Right ventricle myocardium inferior (tissue), 1 donor: ENCODE results near the gene RECQL5. TPM values are rescaled to one million over a fixed set of nuclear protein-coding genes. Genes with fewer than 3 reads are reported as not detected.

Experiments used
- ATAC-seq: fragments of 200-7000 bp; cut with Tn5 transposase; one replicate; pipeline ENCODE4 v1.9.1; 2020; ENCODE audit warnings: mild to moderate bottlenecking, moderate library complexity
- DNase-seq: peaks from one replicate; pipeline ENCODE4 v3.0.0; 2021; ENCODE audit errors: missing footprints
- intact Hi-C: fragments of 100-400 bp; cut with DNase I; formaldehyde crosslinking; loops from one replicate; pipeline ENCODE4 v1.11.0; 2022
- total RNA-seq: library from RNA; stranded (reverse); fragmentation: NEBNext Ultra II Directional; extraction: Animal tissue kit (Norgen Biotek cat#: 25700); gene quantifications from one replicate; pipeline ENCODE4 v1.2.1, GENCODE V29; 2021
- donor health status: DM: no; HTN: yes; CAD: no; lungs with severe emphysema.

The RECQL5 gene
- total RNA-seq, 1 donor from 2014 or later: 15.9 TPM

DNA sequence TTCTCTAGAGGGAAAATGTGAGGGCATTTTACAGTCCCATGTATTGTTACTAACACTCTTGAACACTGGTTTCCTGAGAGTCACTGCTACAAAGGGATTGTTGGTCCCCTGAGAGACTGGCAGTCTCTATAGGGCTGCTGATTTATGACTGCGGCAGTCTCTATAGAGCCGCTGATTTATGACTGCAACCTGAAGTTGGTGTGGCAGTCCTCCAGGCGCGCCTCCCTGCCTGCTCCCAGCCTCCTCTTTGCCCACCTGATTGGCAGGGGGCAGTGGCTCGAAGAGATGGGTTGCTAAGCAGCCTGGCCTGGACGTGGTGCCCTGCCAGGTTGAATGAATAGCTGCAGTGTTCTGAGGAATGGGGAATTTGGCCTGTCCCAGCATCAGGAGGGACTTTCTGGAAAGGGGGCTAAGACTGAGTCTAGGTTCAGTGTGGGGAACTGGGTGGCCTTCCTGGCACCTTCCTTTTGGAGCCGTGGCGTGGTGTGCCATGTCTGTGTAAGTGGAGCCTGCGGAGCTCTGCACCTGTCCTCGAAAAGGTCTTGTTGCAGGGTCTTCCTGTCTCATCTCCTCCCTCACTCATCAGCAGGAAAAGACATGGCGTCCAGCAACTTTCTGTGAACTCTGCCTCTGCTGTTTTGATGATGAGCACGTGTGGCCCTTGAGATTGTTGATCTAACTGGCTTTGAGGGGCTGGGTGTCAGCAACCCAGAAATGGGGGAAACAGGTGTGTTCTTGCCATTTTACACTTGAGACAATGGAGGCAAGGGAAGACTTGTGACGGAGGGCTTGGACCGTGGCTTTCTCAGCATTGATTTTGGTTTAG is 25.1 kb upstream of the RECQL5 start:
- no peak for DNase-seq
- no peak for ATAC-seq
- intact Hi-C loops: no loop called here

DNA sequence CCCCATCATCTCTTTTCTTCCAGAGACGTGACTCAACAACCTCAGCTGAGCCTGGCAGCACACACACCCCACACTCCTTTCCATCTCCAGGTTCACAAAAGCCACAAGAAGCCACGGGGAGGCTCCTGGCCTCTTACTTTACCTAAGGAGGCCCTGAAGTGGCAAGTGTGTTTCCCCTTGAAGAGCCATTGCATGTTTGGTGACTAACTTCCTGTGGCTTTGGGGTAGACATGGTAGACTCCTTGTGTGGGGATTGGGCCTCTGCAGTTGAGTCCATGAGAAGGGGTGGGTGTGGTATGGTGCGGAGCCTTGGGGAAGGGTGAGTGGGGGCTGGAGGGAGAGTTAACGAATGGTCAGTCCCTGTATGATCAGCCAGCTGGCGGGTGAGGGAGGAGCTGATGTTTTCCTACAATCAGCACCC is 24.4 kb upstream of the RECQL5 start:
- ATAC-seq (no peak), DNase-seq (no peak)
- intact Hi-C loops: no loop called here

DNA sequence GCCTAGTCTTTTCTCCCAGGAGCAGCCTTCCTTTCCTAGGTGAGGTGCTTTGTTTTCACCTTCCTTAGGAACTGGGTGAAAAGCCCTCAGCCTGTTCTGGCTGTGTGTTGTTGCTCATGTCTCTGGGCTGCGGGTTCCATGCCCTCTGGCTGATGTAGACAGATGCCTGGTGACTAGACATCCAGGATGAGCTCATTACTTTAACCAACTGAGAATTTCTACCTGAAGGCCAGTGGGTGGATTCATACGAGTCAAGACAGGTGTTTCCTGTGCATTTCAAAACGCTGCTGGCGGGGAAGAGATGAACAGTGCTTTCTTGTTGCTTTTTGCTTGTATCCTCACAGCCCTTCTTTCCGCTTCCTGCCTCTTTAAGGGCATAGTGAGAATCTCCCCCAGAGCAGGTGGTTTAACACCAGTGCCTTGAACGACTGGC is 22.5 kb upstream of the RECQL5 start:
- ATAC-seq (no peak), DNase-seq (no peak)
- intact Hi-C loops: no loop called here

DNA sequence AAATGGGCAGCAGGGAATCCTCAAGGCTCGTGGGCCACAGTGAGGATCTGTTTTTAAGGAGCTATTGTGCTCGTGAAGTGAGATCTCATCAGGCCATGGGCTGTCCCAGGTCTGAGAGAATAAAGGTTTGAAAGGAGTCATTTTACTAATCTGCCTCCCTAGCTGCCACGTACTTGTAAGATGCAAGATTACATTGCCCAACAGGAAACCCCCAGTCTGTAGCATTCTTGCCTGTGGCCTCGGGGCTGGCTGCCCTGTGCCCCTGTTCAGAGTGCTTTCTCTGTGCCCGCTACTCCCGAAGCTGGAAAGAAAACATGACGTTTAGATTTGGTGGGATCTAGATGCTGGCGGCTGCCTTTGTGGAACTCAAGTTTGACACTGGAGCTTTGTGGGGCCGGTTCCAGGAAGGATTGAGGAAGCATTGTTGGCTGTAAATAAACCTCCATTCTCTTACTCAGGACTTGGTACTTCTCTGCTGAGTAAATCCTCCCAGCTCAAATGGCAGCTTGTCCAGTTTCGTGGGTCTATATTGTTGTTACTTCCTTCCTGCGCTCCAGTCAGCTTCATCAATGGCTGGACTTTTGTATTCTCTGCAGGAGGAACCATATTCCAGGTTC is 21.4 kb upstream of the RECQL5 start:
- DNase-seq (no peak), ATAC-seq (no peak)
- intact Hi-C loops: no loop called here

DNA sequence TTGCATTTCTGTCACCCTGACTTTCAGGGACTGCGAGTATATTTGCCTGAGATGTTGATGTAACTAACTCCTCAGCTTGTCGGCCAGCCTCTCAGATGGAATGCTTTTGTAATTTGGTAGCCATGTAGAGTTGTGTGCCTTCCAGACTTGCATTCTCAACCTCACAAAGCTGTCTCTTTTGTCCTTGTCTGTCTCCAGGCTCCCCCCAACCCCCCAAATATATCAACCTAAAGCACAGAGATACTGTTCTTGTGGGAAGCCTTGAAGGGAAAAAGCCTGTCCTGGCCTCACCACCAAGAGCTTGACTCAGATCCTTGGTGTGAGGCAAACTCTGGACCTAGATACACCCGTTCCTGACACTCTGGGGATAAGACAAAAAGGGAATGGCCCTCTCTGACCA is 18.5 kb upstream of the RECQL5 start:
- intact Hi-C loops: no loop called here
- ATAC-seq (no peak), DNase-seq (no peak)

DNA sequence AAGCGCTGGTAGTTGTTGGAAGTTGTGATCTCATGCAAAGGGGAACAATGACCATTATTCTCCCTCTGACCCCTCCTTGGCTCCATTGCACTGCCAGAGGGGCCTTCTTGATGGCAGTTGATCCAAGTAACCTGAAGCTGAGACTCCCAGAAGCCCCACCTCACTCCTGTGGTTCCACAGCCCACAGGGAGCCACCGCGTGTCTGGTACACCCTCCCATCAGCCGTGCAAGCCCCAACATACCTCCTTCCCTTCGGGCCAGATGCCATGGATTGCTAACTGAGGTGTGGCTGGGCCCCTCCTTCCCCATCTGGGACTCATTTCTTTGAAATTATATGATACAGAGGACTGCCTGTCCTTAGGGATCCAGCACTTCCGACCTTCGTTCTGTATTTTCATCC is 18.0 kb upstream of the RECQL5 start:
- no peak for ATAC-seq
- intact Hi-C loops: no loop called here
- DNase-seq: no peak

DNA sequence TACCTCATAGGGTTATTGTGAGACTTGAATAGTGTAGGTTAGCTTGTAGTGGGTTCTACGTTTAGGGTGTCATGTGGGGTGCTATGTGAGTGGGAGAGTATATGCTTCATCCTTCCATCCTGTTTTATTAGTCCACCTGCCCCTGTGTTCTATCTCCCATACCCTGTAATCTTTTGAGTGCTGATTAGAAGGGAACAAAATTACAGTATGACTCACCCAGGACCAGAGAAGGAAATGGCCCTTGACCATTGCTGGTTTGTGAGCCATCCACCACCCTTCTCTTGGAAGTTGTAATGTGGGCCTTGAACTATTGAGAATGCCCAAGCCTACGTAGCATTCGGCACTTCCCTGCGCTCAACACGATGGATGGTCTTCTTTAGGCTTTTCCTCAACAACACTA is 17.3 kb upstream of the RECQL5 start:
- ATAC-seq (no peak), DNase-seq (no peak)
- intact Hi-C loops: no loop called here

DNA sequence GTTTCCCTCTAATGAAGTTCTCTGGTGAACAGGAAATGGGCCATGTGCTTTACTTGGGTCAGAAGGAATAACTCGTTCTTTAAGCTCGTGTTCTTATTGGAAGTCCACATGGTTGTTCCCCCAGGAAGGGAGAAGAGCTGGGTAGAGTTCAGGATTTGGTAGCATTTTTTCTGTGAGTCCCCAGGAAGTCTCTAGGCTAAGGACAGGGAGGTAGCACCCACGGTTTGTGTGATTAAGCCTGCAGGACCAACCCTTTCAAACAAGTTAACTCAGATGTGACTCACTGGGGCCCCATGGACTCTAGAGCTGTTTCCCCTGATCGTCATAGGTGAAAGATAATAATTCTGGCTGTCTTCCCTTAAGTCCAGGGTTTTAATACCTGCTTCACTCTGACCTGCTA is 16.6 kb upstream of the RECQL5 start:
- ATAC-seq: no peak
- DNase-seq: no peak
- intact Hi-C loops: no loop called here

DNA sequence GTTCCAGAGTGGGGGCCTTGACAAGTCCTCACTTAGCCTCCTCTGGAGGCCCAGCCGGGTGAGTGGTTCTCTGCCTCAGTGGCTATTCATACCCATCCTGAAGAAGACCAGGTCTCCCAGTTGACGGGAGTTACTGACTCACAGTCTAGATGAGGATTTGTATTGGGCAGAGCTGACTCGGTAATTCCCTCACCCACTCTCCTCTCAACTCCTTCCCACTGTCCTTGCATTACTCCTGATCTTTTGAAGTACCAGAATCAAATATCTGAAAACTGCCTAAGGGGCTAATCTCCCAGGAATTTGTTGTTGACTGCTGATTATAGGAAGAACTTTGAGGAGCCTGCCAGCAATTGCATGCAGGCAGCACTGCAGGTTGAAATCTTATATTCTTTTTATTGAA is 14.3 kb upstream of the RECQL5 start:
- DNase-seq (no peak), ATAC-seq (no peak)
- intact Hi-C loops: no loop called here

DNA sequence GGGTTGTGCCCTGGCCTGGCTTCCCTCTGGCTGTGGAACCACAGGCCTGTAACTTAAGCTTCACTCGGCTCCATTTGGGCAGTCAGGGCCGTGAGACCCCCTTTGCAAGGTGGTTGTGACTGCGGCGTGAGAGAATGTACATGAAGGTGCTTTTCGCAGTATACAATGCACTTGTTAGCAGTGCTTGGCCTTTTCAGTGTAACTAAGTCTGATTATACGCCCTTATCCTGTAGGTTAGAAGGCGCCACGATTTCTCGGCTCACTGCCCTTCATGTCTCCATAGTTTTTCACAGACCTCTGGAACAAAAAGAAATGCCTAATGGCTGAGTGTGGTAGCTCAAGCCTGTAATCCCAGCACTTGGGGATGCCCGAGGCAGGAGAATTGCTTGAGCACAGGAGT is 13.5 kb upstream of the RECQL5 start:
- ATAC-seq: no peak
- no peak for DNase-seq
- intact Hi-C loops: no loop called here

DNA sequence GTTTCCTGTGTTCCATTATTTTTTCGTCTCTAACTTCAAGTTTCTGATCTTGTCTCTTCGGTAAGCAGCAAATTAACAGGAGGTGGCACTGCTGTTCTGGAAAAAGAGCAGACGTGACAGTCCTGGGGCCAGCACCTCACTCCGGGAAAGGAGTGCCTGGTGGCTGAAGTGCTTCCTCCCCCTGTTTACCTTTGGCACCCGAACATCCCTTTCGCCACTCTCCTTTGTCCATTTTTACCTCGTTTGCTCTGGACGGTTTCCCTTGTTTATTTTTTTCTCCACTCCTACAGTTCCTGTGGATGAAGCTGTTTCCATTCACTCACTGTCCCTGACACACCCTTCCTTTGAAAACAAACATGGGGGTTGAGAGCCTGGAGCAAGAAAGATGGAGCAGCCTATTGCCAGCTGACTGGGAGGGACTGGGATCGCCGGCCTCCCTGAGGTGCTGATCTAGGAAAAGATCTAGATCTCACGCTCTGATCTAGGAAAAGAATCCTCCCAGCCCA is 12.8 kb upstream of the RECQL5 start:
- intact Hi-C loops: loop anchor here (2.0 kb wide), 1 partner anchor 69 kb away; no protein-coding TSS in a partner anchor
- DNase-seq (no peak), ATAC-seq (peak; percentile 62)

DNA sequence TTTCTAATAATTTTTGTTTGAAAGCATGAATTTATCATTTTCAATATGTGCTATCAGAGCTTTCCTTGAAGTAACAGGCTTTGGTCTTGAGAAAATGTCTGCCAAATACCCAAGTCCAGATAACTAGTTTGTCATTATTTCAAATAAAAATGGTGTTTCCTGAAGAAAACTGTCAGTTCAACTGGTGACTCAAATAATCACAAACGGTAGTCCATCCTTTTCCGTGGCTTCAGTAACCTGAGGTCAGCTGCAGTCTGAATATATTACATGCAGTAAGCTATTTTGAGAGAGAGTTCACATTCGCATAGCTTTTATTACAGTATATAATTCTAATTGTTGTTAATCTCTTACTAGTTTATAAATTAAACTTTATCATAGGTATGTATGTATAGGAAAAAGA is 9.5 kb upstream of the RECQL5 start:
- ATAC-seq: no peak
- intact Hi-C loops: no loop called here
- DNase-seq: no peak

DNA sequence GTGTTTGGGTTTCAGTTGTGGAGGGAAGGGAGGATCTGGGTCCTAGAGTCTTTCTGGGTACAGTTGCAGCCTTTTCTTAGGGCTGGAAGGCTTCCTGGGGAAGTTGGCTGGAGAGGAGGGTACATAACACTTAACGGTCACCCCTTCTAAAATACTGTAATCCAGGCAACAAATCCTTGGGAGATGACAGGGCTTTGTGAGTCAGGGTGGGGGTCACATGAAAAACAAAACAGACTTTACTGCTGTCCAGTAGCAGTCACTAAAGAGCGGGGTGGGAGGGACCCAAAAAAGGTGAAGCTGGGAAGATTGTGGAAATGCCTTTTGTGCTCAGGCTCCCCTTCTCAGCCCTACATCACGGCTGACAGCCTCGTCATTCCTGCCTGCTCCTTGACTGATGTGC is 6.5 kb upstream of the RECQL5 start:
- intact Hi-C loops: no loop called here
- ATAC-seq (no peak), DNase-seq (no peak)

DNA sequence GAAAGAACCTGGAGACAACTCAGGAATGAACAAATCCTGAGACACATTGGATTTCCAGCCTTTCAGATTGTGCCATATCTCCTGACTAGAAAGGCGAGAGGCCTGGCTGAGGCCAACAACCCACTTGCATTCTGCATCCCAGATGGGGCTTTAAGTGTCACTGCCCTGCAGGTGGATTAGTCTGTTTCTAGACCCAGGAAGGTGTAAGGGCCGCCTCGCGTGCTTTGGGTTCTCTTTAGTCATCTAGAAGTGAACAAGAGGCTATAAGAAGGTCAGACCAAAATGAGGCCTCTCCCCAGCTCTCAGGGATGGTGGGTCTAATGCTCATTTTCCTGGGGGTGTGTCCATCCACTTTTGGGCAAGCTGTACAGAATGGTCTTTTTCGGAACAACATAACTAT is 5.1 kb upstream of the RECQL5 start:
- DNase-seq (no peak), ATAC-seq (no peak)
- intact Hi-C loops: no loop called here

DNA sequence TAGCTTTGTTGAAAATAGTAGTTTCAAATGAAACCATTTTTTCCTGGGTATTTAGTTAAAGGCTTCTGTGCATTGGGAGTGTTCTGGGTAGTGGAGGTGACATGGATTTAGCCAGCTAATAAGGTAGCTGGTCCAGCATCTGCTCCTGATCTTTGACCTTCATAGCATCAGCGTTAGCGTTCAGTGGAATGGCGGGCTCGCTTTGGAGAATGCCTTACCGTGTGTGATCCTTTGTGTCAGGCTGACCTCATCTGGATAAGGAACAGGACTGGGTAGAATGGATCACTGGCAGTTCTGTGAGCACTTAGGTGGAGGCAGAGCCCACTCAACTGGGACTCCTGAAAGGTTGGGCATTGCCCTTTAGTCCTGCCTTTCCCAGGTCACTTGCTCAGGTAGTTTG is 3.9 kb upstream of the RECQL5 start:
- ATAC-seq (no peak), DNase-seq (no peak)
- intact Hi-C loops: no loop called here

DNA sequence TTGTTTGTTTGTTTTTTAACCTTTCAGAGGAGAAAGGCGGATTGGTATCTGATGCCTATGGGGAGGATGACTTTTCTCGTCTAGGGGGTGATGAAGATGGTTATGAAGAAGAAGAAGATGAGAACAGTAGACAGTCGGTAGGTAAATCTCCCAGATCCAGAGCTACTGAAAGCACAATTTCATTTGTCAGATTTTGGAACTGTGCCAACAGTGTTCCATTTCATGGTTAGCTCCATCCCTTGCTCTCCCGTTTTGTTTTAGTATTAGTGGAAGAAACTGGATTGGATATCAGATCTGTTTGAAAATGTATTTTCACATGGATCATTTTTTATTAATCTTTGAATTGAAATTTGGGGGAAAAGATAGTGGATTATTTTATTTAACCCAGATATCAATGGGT is 1.5 kb upstream of the RECQL5 start:
- no peak for DNase-seq
- ATAC-seq: no peak
- intact Hi-C loops: no loop called here

DNA sequence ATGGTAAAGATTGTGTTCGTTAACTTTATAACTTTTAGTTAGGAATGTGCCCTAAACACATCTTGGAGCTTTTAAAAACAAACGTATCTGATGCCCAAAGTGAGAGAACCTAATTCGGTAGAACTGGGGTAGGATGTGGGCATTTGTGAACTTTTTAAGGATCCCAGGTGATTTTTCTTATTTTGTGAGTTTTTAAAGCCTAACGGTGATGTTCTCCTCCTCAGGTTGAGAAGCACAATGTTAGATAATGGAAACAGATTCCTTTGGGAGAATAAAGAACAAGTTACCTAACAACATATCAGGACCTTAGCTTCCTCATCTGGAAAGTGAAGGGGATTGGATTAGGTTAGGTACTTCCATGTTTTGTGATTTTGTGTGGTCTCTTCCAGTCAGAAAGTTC is 871 bp upstream of the RECQL5 start:
- ATAC-seq (no peak), DNase-seq (no peak)
- intact Hi-C loops: no loop called here

DNA sequence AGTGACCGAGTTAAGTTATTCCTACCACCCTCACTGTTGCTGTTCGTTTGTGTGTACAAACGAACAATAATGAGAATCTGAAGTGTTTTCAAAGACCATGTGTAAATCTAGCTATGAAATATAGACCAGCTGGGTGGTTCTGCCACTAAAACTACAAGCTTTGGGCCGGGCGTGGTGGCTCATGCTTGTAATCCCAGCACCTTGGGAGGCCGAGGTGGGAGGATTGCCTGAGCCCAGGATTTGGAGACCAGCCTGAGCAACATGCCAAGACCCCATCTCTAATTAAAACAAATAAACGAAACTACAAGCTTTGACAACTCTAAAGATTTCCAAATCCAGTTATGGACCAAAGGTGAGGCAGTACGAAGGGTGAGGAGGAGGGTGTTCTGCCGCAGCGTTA is 973 bp downstream of the RECQL5 start:
- ATAC-seq (no peak), DNase-seq (no peak)
- intact Hi-C loops: no loop called here

DNA sequence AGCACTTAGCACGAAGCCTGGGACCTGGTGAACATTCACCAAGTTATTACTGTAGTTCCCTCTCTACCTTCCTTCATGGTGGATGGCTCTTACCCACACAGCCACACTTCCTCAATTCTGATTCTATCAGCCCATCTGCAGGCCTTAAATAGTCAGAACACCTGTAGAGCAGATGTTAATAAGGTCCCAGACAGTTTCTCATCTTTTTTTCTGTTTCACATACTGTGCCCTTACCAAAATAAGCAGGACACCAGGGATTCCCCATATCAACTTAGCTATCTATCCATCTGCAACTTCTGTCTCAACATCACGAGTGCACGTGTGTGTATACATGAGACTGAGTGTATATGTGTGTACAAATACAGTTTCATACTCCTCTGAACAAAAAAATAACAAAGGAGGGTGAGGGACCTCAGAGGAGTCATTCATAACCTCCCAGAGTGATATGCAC is 2.8 kb downstream of the RECQL5 start:
- DNase-seq: no peak
- no peak for ATAC-seq
- intact Hi-C loops: no loop called here

DNA sequence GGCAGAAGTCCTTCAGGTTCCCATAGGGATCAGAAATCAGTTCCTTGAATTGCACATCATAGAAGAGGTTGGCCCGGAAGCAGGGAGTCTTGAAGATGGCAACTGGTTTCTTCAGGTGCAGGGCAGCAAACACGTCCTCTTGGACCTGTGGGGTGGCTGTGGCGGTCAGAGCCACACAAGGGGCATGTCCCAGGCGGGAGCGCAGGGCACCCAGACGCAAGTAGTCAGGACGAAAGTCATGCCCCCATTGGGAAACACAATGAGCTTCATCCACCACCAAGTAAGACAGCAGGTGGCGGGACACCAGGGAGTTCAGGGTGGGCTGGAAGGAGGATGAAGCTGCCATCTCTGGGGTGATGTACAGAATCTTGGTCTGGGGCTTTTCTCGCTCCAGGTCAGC is 4.4 kb downstream of the RECQL5 start:
- ATAC-seq (no peak), DNase-seq (peak; percentile 54)

More for the DNA sequence above, 4.4 kb downstream of the RECQL5 start:
- intact Hi-C loops: no loop called here
